GM21515 (cell line): Measurements from ENCODE around the gene PANX2.
"Not testable (repeated sequence)": the region's sequence is repeated elsewhere in the genome, so short reads cannot be mapped to it uniquely, and the experiment has no call there.

Source experiments
- ATAC-seq: cut with Tn5 transposase; IDR thresholded peaks from one replicate; pipeline ENCODE4 v1.9.1; 2021; ENCODE audit not compliant: unreplicated experiment

The PANX2 gene

GRCh38 chr22:50146439-50147238 is 23.9 kb upstream of the PANX2 start:
- no peak for ATAC-seq

DNA sequence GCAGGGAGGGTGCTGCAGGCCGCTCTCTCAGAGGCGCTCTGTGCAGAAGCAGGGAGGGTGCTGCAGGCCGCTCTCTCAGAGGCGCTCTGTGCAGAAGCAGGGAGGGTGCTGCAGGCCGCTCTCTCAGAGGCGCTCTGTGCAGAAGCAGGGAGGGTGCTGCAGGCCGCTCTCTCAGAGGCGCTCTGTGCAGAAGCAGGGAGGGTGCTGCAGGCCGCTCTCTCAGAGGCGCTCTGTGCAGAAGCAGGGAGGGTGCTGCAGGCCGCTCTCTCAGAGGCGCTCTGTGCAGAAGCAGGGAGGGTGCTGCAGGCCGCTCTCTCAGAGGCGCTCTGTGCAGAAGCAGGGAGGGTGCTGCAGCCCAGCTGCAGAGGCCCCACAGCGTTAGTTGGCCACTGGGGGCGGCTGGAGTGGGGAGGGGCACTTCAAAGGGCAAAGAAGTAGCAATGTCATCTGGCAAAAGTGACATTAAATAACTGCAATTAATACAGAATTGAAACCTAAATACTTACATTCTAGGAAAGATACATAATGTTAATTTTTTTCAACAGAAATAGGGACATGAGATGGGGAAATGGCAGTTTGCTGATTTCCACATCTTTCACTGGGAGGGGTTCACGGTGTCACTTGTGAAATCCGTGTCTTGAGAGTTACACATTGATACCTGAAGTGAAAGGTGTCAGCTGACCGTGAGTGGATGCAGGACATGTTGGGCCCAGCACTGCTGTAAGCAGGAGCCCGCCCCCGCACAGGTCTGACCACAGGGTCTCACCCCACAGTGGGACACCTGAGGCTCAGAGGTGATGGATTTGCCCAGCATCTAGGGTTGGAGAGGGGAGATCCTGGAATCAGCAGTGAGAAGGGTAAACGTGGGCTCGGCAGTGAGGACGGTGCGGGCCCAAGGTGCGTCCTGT is 23.0 kb upstream of the PANX2 start:
- ATAC-seq, result not testable (repeated sequence)

GRCh38 chr22:50148166-50148500 is 22.4 kb upstream of the PANX2 start:
- no peak for ATAC-seq

GRCh38 chr22:50148991-50149721 is 21.4 kb upstream of the PANX2 start:
- no peak for ATAC-seq

GRCh38 chr22:50150161-50151129 is 20.1 kb upstream of the PANX2 start:
- no peak for ATAC-seq

DNA sequence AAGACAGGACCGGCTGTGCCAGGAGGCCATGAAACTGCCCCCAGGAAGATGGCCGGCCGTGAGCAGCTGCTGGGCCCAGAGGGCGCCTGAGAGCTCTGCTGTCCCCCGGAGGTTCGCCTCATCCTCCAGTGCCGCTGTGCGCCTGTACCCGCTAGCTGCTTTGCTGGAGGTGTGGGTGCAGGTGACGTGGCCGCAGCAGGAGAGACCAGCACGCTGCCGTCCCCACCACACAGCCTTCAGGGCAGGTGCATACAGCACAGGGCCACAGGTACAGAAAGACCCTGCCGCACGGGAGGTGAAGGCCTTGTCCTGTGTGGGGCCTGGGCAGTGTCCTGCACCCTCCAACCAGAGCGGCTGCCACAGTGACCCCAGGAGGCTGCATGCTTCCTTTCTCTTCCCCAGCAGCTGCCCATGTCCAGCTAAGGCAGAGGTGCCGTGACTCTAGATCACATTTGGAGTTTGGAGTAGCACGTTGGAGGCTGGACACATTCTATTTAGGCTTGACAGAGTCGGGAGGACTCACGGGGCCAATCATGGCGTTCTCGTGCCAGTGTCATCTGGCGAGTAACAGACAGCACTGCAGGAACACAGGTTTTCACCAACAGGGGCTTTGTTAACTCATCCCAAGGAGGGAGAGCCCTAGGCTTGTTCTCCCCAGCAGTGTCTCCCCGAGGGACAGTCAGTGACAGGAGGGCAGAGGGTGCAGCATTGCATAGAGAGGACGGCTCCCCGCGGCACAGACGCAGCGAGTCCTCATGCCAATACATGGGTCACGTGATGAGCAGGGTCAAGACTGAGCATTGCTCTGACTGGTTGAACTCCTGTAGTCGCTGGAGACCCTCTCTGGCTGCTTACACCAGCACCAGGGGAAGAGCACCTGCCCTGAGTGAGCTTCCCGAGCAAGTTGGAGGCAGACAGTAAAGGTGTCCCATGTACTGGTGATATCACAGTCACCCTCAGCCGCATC is 18.7 kb upstream of the PANX2 start:
- no peak for ATAC-seq

GRCh38 chr22:50153056-50153755 is 17.3 kb upstream of the PANX2 start:
- ATAC-seq, result no peak

GRCh38 chr22:50153756-50154140 is 16.8 kb upstream of the PANX2 start:
- ATAC-seq, result no peak

- no peak for ATAC-seq
These were observed 12.7 kb upstream of the PANX2 start for GRCh38 chr22:50157709-50158375.

DNA sequence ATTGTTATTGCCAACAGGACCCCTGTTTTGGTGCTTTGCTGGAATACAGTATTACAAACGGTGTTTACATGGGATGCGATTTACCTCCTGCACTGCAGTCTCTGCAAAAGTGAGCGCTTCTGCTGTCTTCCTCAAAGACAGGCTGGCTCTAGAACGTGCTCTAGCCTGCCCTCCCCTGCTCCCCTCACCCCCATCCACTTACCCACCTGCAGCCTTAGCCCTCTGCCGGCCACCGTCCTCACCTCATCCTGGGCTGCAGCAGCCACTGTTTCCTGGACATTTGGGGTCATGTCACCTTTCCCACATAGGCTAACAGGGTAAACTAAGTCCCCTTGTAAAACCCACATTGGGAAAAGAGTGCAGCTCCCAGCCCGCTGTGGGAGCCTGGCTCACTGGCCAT is 9.6 kb upstream of the PANX2 start:
- no peak for ATAC-seq

DNA sequence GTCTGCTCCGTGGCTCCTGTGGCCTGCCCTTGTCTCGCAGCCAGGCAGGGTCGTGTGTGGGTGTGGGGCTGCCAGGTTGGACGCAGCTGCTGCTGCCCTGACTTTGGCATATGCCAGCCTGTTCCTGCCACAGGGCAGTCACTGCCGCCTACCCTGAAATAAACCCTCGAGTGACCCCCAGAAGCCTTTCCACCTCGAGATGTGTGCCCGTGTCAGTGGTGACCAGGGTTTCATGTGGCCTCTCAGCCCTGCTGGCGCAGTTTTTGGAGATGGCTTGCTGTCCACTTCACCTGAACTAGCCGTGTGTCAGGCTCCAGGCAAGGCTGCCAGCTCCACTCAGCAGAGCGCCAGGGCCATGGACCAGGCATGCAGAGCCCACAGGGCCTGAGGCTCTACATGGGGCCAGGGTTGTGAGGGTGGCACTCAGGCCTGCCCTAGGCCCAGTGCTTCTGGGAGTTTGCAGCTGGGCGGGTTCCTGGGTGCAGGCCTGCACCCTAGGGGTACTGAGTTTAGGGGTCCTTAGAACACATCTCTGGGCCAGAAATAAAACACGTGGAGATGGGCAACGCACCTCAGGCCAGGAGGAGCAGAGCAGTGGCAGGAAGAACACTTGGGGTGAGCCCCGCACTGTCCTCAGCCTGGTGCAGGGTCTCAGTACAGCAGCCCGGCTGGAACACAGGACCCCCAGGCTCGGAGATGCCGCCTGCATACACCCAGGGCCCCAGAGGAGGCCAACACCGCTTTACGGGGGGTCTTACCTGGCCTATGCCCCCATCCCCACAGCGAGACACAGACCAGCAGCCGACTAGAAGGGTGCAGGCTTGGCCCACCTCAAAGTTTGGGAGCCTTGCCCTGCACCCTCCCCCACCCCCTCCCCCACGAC is 8.8 kb upstream of the PANX2 start:
- ATAC-seq, result no peak

DNA sequence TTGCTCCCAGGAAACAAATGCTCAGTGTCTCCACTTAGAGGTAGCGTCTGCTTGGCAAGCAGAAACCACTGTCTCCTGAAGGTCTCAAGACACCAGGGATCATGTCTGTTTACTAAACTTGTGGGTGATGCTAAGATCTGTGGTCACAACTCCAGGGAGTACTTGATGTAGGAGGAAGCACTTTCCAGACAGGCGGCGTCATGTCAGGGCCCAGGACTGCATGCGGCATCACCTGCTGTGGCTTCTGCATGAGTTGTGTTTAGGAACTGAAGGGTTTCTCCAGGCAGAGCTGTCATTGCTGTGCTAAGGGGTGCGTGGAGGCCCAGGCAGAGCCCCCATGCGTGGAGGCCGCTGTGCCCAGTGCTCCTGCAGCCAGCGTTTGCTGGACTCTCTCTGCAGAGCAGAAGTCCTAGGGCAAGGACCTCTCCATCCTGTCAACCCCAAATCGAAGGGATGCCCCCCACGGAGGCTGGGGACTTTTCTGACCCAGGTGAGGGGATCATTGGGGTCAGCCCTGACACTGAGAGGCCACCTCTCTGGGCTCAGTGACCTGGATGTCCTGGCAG is 8.1 kb upstream of the PANX2 start:
- ATAC-seq, result no peak

DNA sequence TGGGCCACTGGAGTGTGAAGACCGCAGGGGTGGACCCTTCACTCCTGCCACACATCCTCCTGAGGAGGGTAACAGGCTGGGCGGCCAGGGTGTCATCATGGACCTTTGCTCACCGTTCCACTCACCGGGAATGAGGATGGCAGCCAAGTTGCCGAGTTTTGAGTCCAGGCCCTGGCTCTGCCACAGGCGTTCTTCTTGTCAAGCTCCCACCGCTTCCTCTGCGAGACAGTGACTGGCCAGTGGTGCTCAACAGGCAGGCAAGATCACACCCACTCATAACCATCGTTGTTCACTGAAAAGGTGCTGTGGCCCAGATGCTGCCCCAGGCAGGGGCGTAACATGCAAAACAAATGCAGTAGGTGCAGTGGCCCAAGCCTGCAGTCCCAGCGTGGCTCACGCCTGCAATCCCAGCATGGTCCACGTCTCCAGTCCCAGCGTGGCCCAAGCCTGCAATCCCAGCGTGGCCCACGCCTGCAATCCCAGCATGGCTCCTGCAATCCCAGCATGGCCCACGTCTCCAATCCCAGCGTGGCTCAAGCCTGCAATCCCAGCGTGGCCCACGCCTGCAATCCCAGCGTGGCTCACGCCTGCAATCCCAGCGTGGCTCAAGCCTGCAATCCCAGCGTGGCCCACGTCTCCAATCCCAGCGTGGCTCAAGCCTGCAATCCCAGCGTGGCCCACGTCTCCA is 5.0 kb upstream of the PANX2 start:
- ATAC-seq, result no peak

DNA sequence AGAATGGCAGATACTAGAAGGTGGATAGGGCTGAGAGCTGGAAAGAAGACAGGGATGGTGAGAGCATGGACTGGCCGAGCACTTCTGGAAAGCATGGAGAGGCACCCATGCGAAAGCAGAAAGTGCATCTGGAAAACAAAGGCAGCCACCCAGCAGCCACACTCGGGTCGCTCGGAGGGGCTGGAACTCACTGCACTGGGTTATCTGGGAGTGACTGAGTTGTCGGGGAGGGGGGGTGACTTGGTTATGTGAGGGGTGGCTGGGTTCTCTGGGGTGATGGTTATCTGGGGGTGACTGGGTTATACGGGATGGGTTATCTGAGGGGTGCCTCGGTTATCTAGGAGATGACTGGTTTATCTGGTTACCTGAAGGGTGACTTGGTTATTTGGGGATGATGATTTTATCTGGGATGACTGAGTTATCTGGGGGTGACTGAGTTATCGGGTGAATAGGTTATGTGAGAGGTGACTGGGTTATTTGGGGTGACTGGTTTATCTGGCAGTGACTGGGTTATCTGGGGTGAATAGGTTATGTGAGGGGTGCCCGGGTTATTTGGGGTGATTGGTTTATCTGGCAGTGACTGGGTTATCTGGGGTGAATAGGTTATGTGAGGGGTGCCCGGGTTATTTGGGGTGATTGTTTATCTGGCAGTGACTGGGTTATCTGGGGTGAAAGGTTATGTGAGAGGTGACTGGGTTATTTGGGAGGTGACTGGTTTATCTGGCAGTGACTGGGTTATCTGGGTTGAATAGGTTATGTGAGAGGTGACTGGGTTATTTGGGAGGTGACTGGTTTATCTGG is 2.6 kb upstream of the PANX2 start:
- no peak for ATAC-seq

- not testable (repeated sequence) for ATAC-seq
These were observed 1.9 kb upstream of the PANX2 start for GRCh38 chr22:50168490-50169180.
